ENCODE data around the gene CKS2.

GRCh38 chr9:89365532-89365912, 54.5 kb downstream of the CKS2 start:
- no peak for TF ChIP-seq CTCF (IDR thresholded peaks at IDR 0.05)
- no peak for TF ChIP-seq REST (IDR thresholded peaks at IDR 0.05; ENCODE audit: insufficient read depth in 1 of 2, low read depth in 2 of 2, low read length in 1 of 2)
